ENCODE data around the gene TSPAN16. TPM values are rescaled to one million over a fixed set of nuclear protein-coding genes. Genes with fewer than 3 reads are reported as not detected.

The TSPAN16 gene
- total RNA-seq, 1 experiment from 2014 or later, result not detected

DNA sequence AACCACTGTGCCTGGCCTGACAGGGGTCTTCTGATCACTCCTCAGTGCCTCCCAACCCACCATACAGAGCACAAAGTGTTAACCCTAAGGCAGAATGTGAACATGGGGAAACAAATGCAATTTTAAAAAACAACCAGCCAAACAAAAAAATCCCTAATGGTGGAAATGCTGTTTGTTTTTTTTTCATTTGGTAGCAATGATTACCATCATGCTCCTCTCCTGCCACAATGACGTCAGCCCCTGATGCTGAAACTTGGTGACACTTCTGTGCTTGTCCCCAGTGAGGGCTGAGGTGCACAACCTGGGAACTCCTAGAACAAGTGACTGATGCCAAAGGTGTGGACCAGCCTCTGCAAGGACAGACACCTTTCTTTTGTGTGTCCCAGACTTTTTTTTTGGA lies 4.0 kb upstream of the TSPAN16 start:
- no peaks in the 10 kb centered on the region for H3K79me2 ChIP-seq (ENCODE audit: low read length)
- H3K27me3 ChIP-seq (ENCODE audit: low read length), result no peaks in the 10 kb centered on the region
- H4K20me1 ChIP-seq (ENCODE audit: insufficient read depth, low read depth, low read length), result no peaks in the 10 kb centered on the region
- H3K36me3 ChIP-seq (ENCODE audit: insufficient read depth, low read length), result no peaks in the 10 kb centered on the region
- peaks cover 8% of the 10 kb centered on the region for H3K4me1 ChIP-seq (ENCODE audit: low read length)
- no peak overlapping the region for H3K27ac ChIP-seq (ENCODE audit: low read length)
- no peaks in the 10 kb centered on the region for H3K9me3 ChIP-seq (ENCODE audit: low read length)
- no peak overlapping the region for H3K4me3 ChIP-seq (ENCODE audit: low read length)
- no peak for DNase-seq
- H3K9me2 ChIP-seq (replicated peaks; ENCODE audit: insufficient read depth, low read length), result no peaks in the 10 kb centered on the region
- H2AFZ ChIP-seq (ENCODE audit: low read length), result no peak overlapping the region
- H3K9ac ChIP-seq (ENCODE audit: low read length), result no peak overlapping the region
- no peak overlapping the region for H3K4me2 ChIP-seq (ENCODE audit: low read depth, low read length, poor library complexity, severe bottlenecking)

DNA sequence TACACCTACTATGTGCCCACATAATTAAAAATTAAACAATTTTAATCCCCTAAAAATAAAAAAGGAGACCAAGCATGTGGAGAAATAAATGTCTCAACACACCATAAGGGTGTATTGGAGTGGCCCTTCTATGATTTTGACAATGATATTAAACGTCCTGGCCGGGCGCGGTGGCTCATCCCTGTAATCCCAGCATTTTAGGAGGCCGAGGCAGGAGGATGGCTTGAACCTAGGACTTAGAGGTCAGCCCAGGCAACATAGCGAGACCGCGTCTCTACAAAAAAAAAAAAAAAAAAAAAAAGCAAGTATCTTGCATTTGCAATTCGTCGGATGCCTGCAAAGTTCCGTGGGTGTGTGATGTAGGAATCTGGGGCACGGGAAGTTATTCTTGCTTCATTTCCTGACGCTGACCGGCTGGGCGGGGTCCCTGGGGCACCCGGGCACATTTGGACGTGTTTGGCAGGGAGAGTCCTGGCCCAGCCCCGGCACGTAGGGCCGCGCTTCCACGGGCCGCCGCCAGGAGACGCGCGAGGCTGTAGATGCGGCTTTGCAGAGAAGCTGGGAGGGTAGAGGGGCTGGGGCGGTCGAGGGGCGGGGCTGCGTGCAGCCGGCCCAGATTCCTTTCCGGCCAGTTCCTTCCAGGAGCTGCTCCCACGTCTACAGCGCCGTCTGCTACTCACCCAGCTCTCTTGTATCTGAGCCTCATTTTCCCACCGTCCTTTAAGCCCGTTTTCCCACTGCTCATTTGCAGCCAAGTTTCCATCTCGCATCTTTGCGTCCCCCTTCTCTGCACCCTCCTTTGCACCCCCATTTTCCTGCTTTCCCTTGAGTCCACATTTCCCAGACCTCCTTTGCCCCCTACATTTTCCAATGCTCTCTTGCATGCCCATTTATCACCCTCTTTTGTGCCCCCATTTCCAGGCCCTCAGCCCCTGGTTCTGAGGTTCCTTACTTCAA lies 2.2 kb upstream of the TSPAN16 start:
- peak overlapping the region; percentile 47 for H3K4me2 ChIP-seq (ENCODE audit: low read depth, low read length, poor library complexity, severe bottlenecking)
- peak overlapping the region; percentile 40; the same call in 1 of the 2 replicates for H3K9ac ChIP-seq (ENCODE audit: low read length)
- H2AFZ ChIP-seq (ENCODE audit: low read length), result peak overlapping the region; percentile 81
- H3K27me3 ChIP-seq (ENCODE audit: low read length), result no peaks in the 10 kb centered on the region
- H3K27ac ChIP-seq (ENCODE audit: low read length), result no peak overlapping the region
- no peaks in the 10 kb centered on the region for H3K79me2 ChIP-seq (ENCODE audit: low read length)
- H3K4me3 ChIP-seq (ENCODE audit: low read length), result peak overlapping the region; percentile 47; the same call in 1 of the 2 replicates
- H3K36me3 ChIP-seq (ENCODE audit: insufficient read depth, low read length), result no peaks in the 10 kb centered on the region
- H3K9me2 ChIP-seq (replicated peaks; ENCODE audit: insufficient read depth, low read length), result no peaks in the 10 kb centered on the region
- H3K4me1 ChIP-seq (ENCODE audit: low read length), result peaks cover 8% of the 10 kb centered on the region
- H3K9me3 ChIP-seq (ENCODE audit: low read length), result no peaks in the 10 kb centered on the region
- no peaks in the 10 kb centered on the region for H4K20me1 ChIP-seq (ENCODE audit: insufficient read depth, low read depth, low read length)
- DNase-seq, result peak; percentile 91

DNA sequence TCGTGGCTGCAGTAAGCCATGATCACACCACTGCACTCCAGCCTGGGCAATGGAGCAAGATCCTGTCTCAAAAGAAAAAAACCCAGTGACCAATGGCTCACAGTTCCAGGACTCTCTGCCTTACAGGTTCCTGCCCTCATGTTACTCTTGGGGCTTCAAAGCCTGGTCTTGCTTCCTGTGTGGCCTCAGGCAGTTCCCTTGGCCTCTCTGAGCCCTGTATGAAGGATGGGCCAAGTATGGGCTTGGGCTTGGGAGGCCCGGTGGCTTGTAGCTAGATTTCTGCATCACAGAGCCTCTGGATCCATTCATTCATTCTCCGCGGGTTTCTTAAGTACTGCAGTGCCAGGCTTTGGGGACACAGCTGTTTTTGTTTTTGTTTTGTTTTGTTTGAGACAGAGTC lies 780 bp upstream of the TSPAN16 start:
- H3K79me2 ChIP-seq (ENCODE audit: low read length), result no peaks in the 10 kb centered on the region
- H3K36me3 ChIP-seq (ENCODE audit: insufficient read depth, low read length), result no peaks in the 10 kb centered on the region
- H3K27ac ChIP-seq (ENCODE audit: low read length), result no peak overlapping the region
- no peaks in the 10 kb centered on the region for H3K27me3 ChIP-seq (ENCODE audit: low read length)
- no peaks in the 10 kb centered on the region for H4K20me1 ChIP-seq (ENCODE audit: insufficient read depth, low read depth, low read length)
- H2AFZ ChIP-seq (ENCODE audit: low read length), result no peak overlapping the region
- H3K4me3 ChIP-seq (ENCODE audit: low read length), result no peak overlapping the region
- H3K9me2 ChIP-seq (replicated peaks; ENCODE audit: insufficient read depth, low read length), result no peaks in the 10 kb centered on the region
- DNase-seq, result no peak
- H3K4me2 ChIP-seq (ENCODE audit: low read depth, low read length, poor library complexity, severe bottlenecking), result no peak overlapping the region
- H3K9ac ChIP-seq (ENCODE audit: low read length), result no peak overlapping the region
- no peaks in the 10 kb centered on the region for H3K9me3 ChIP-seq (ENCODE audit: low read length)
- peaks cover 8% of the 10 kb centered on the region for H3K4me1 ChIP-seq (ENCODE audit: low read length)

- Histone ChIP-seq H3K79me2 (ENCODE audit: low read length) (no peaks in the 10 kb centered on the region), H4K20me1 (ENCODE audit: insufficient read depth, low read depth, low read length) (no peaks in the 10 kb centered on the region), H2AFZ (ENCODE audit: low read length) (no peak overlapping the region), H3K9me2 (replicated peaks; ENCODE audit: insufficient read depth, low read length) (no peaks in the 10 kb centered on the region), H3K4me1 (ENCODE audit: low read length) (peaks cover 8% of the 10 kb centered on the region), H3K4me2 (ENCODE audit: low read depth, low read length, poor library complexity, severe bottlenecking) (no peak overlapping the region), H3K9me3 (ENCODE audit: low read length) (no peaks in the 10 kb centered on the region), H3K9ac (ENCODE audit: low read length) (no peak overlapping the region), H3K36me3 (ENCODE audit: insufficient read depth, low read length) (no peaks in the 10 kb centered on the region), H3K4me3 (ENCODE audit: low read length) (no peak overlapping the region), H3K27ac (ENCODE audit: low read length) (no peak overlapping the region), H3K27me3 (ENCODE audit: low read length) (no peaks in the 10 kb centered on the region)
- DNase-seq, result no peak
Observed at GRCh38 chr19:11296264-11296663, 304 bp downstream of the TSPAN16 start.

DNA sequence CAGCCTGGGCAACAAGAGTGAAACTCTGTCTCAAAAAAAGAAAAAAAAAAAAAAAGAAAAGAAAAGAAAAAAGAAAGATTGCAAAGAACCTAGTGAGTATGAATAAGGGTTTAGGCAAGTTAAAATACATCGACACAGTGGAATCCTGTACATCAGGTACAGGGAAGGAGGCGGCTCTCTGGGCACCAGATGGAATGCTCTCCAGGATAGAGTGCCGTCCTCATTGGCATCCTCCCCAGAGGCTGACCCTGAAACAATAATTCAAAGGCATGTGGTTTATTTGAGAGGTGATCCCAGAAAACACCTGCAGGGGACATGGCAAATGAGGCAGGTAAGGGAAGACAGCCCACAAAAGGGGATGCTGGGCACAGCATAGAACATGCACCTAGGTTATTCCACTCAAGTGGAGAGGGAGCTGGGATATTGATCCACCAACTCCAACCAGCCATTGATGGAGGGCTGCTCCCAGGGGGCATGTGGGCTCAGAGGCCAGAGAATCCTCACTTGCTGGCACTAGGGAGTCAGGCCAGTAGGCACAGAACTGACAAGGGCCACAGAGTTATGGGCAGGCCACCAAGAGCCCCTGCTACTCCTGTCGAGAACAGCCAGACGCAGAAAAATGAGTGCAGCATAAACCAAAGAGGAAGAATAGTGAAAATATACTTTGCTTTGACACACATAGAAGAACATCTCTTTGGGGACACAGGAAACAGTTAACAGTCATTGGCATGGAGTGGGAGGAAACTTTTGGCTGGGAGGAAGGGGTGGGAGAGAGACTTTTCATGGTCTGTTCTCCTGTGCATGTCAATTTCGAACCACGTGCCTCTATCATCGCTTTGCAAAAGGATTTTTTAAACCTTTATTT lies 4.2 kb downstream of the TSPAN16 start:
- H3K79me2 ChIP-seq (ENCODE audit: low read length), result no peaks in the 10 kb centered on the region
- no peaks in the 10 kb centered on the region for H3K27me3 ChIP-seq (ENCODE audit: low read length)
- H3K9ac ChIP-seq (ENCODE audit: low read length), result no peak overlapping the region
- no peak overlapping the region for H3K4me3 ChIP-seq (ENCODE audit: low read length)
- H3K9me3 ChIP-seq (ENCODE audit: low read length), result no peaks in the 10 kb centered on the region
- DNase-seq, result no peak
- H2AFZ ChIP-seq (ENCODE audit: low read length), result no peak overlapping the region
- no peaks in the 10 kb centered on the region for H3K36me3 ChIP-seq (ENCODE audit: insufficient read depth, low read length)
- H3K4me1 ChIP-seq (ENCODE audit: low read length), result no peaks in the 10 kb centered on the region
- H3K9me2 ChIP-seq (replicated peaks; ENCODE audit: insufficient read depth, low read length), result no peaks in the 10 kb centered on the region
- H3K27ac ChIP-seq (ENCODE audit: low read length), result no peak overlapping the region
- H4K20me1 ChIP-seq (ENCODE audit: insufficient read depth, low read depth, low read length), result no peaks in the 10 kb centered on the region
- no peak overlapping the region for H3K4me2 ChIP-seq (ENCODE audit: low read depth, low read length, poor library complexity, severe bottlenecking)

DNA sequence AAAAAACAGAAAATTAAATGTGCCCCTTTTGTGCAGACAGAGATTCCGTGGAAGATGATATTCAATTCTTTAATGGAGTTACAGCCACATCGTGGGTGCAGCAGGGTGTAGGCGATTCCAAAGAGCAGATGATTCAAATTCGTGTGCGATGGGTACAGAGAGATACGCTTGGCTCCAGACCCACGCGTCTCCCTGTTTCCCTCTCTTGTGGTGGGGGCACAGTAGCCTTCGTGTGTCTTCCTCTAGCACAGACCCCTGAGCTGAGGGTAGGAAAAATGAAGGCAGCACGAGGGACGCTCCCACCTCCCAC lies 4.8 kb downstream of the TSPAN16 start:
- Histone ChIP-seq H3K4me2 (ENCODE audit: low read depth, low read length, poor library complexity, severe bottlenecking) (no peak overlapping the region), H3K9me2 (replicated peaks; ENCODE audit: insufficient read depth, low read length) (no peaks in the 10 kb centered on the region), H4K20me1 (ENCODE audit: insufficient read depth, low read depth, low read length) (no peaks in the 10 kb centered on the region), H3K9ac (ENCODE audit: low read length) (no peak overlapping the region), H2AFZ (ENCODE audit: low read length) (no peak overlapping the region), H3K36me3 (ENCODE audit: insufficient read depth, low read length) (no peaks in the 10 kb centered on the region), H3K9me3 (ENCODE audit: low read length) (no peaks in the 10 kb centered on the region), H3K27ac (ENCODE audit: low read length) (no peak overlapping the region), H3K4me3 (ENCODE audit: low read length) (no peak overlapping the region), H3K27me3 (ENCODE audit: low read length) (no peaks in the 10 kb centered on the region), H3K79me2 (ENCODE audit: low read length) (no peaks in the 10 kb centered on the region), H3K4me1 (ENCODE audit: low read length) (no peaks in the 10 kb centered on the region)
- no peak for DNase-seq

- Histone ChIP-seq H3K36me3 (ENCODE audit: insufficient read depth, low read length) (no peaks in the 10 kb centered on the region), H3K9ac (ENCODE audit: low read length) (no peak overlapping the region), H3K27me3 (ENCODE audit: low read length) (no peaks in the 10 kb centered on the region), H4K20me1 (ENCODE audit: insufficient read depth, low read depth, low read length) (no peaks in the 10 kb centered on the region), H3K4me2 (ENCODE audit: low read depth, low read length, poor library complexity, severe bottlenecking) (no peak overlapping the region), H3K4me3 (ENCODE audit: low read length) (no peak overlapping the region), H2AFZ (ENCODE audit: low read length) (no peak overlapping the region), H3K79me2 (ENCODE audit: low read length) (no peaks in the 10 kb centered on the region), H3K27ac (ENCODE audit: low read length) (no peak overlapping the region), H3K9me3 (ENCODE audit: low read length) (no peaks in the 10 kb centered on the region), H3K9me2 (replicated peaks; ENCODE audit: insufficient read depth, low read length) (no peaks in the 10 kb centered on the region), H3K4me1 (ENCODE audit: low read length) (no peaks in the 10 kb centered on the region)
- DNase-seq, result peak; percentile 23
Observed at GRCh38 chr19:11304936-11305335, 9.0 kb downstream of the TSPAN16 start.

- peak; percentile 28 for DNase-seq
Observed at GRCh38 chr19:11306337-11306736, 10.4 kb downstream of the TSPAN16 start.

More at GRCh38 chr19:11306337-11306736, 10.4 kb downstream of the TSPAN16 start:
- no peaks in the 10 kb centered on the region for H3K27me3 ChIP-seq (ENCODE audit: low read length)
- no peak overlapping the region for H3K4me3 ChIP-seq (ENCODE audit: low read length)
- no peak overlapping the region for H3K9ac ChIP-seq (ENCODE audit: low read length)
- H3K4me1 ChIP-seq (ENCODE audit: low read length), result no peaks in the 10 kb centered on the region
- no peak overlapping the region for H3K27ac ChIP-seq (ENCODE audit: low read length)
- no peaks in the 10 kb centered on the region for H3K9me3 ChIP-seq (ENCODE audit: low read length)
- H3K4me2 ChIP-seq (ENCODE audit: low read depth, low read length, poor library complexity, severe bottlenecking), result no peak overlapping the region
- H4K20me1 ChIP-seq (ENCODE audit: insufficient read depth, low read depth, low read length), result no peaks in the 10 kb centered on the region
- H3K9me2 ChIP-seq (replicated peaks; ENCODE audit: insufficient read depth, low read length), result no peaks in the 10 kb centered on the region
- no peaks in the 10 kb centered on the region for H3K79me2 ChIP-seq (ENCODE audit: low read length)
- H2AFZ ChIP-seq (ENCODE audit: low read length), result no peak overlapping the region
- H3K36me3 ChIP-seq (ENCODE audit: insufficient read depth, low read length), result no peaks in the 10 kb centered on the region
